ENCODE data around the gene SPTBN1. TPM values are rescaled to one million over a fixed set of nuclear protein-coding genes. Genes with fewer than 3 reads are reported as not detected.

The SPTBN1 gene
- total RNA-seq, 1 experiment from 2014 or later, result 204 TPM

DNA sequence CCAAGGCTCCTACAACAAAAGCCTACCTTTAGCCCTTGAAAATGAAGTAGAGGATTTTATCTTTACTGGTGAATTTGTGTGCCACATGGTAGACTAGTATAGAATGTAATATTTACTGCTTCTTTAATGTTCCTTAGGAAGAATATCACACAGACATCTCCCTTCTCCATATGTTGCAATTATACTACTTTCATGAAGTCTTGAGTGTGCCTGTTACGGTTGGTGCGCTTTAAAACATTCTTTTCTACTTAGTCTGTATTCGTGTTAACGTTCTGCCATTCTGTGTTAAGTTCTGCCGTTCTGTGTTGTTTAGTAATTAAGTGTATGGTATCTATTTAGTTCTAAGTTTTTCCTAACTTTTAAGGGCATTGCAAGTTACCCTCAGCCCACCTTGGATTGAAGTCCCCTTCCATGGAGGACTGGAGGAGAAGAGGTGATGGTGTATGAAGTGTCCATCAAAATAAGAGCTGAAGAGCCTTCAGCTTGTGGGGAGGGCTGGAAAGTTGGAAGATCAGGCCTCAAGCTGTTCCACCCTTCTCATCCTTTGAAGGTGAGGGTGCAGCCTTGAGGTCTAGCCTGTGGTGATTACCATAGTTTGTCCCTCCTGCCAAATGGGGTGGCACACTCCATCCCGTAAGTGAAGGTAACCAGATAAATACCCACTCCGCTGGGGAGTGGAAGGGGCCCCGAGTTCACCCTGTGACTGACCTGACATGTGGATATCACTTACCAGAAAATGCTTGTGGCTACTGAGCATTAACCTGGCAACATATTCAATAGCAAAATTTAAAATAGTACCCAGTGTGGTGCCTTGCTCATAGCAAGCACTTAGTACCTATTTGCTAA, 131.3 kb downstream of the SPTBN1 start:
- H3K27ac Mint-ChIP-seq, result no peak overlapping the region; the same call in 1 of the 2 replicates
- H3K4me1 Mint-ChIP-seq, result peaks cover 67% of the 10 kb centered on the region
- ChIA-PET POLR2A (interaction anchor here (0.6 kb wide), 1 partner anchor 10 kb away, joined by 3 read pairs; no protein-coding TSS in a partner anchor), CTCF (no interaction called here)
- ATAC-seq (no peak), DNase-seq (ENCODE audit: low spot score) (no peak)
- H3K27me3 Mint-ChIP-seq (ENCODE audit: low read depth), result no peaks in the 10 kb centered on the region
- TF ChIP-seq MXD4 (CRISPR knock-in tag; IDR thresholded peaks at IDR 0.05; ENCODE audit: borderline replicate concordance) (no peak), TCF7 (CRISPR knock-in tag; IDR thresholded peaks at IDR 0.05; ENCODE audit: low read depth) (no peak), NR3C1 (CRISPR knock-in tag; conservative IDR thresholded peaks at IDR 0.05; ENCODE audit: low read depth) (no peak), RORB (CRISPR knock-in tag; IDR thresholded peaks at IDR 0.05) (no peak), ATF6 (CRISPR knock-in tag; IDR thresholded peaks at IDR 0.05) (no peak), JAZF1 (CRISPR knock-in tag; IDR thresholded peaks at IDR 0.05) (no peak), NFATC4 (CRISPR knock-in tag; IDR thresholded peaks at IDR 0.05) (no peak), FOXP1 (CRISPR knock-in tag; IDR thresholded peaks at IDR 0.05; ENCODE audit: borderline replicate concordance) (no peak), MLX (CRISPR knock-in tag; IDR thresholded peaks at IDR 0.05) (no peak), ZNF425 (CRISPR knock-in tag; conservative IDR thresholded peaks at IDR 0.05) (no peak)
- TF ChIP-seq, protein P1, sequence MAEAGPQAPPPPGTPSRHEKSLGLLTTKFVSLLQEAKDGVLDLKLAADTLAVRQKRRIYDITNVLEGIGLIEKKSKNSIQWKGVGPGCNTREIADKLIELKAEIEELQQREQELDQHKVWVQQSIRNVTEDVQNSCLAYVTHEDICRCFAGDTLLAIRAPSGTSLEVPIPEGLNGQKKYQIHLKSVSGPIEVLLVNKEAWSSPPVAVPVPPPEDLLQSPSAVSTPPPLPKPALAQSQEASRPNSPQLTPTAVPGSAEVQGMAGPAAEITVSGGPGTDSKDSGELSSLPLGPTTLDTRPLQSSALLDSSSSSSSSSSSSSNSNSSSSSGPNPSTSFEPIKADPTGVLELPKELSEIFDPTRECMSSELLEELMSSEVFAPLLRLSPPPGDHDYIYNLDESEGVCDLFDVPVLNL (CRISPR knock-in tag; IDR thresholded peaks at IDR 0.05; ENCODE audit: borderline replicate concordance, low read depth), result no peak
- TF ChIP-seq, protein P2, sequence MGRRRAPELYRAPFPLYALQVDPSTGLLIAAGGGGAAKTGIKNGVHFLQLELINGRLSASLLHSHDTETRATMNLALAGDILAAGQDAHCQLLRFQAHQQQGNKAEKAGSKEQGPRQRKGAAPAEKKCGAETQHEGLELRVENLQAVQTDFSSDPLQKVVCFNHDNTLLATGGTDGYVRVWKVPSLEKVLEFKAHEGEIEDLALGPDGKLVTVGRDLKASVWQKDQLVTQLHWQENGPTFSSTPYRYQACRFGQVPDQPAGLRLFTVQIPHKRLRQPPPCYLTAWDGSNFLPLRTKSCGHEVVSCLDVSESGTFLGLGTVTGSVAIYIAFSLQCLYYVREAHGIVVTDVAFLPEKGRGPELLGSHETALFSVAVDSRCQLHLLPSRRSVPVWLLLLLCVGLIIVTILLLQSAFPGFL (CRISPR knock-in tag; IDR thresholded peaks at IDR 0.05; ENCODE audit: borderline replicate concordance), result no peak
- TF ChIP-seq, protein P3, sequence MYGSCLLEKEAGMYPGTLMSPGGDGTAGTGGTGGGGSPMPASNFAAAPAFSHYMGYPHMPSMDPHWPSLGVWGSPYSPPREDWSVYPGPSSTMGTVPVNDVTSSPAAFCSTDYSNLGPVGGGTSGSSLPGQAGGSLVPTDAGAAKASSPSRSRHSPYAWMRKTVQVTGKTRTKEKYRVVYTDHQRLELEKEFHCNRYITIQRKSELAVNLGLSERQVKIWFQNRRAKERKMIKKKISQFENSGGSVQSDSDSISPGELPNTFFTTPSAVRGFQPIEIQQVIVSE (CRISPR knock-in tag; IDR thresholded peaks at IDR 0.05; ENCODE audit: borderline replicate concordance), result no peak
- TF ChIP-seq, protein P4, sequence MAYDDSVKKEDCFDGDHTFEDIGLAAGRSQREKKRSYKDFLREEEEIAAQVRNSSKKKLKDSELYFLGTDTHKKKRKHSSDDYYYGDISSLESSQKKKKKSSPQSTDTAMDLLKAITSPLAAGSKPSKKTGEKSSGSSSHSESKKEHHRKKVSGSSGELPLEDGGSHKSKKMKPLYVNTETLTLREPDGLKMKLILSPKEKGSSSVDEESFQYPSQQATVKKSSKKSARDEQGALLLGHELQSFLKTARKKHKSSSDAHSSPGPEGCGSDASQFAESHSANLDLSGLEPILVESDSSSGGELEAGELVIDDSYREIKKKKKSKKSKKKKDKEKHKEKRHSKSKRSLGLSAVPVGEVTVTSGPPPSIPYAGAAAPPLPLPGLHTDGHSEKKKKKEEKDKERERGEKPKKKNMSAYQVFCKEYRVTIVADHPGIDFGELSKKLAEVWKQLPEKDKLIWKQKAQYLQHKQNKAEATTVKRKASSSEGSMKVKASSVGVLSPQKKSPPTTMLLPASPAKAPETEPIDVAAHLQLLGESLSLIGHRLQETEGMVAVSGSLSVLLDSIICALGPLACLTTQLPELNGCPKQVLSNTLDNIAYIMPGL (CRISPR knock-in tag; IDR thresholded peaks at IDR 0.05), result no peak
- TF ChIP-seq, protein P5, sequence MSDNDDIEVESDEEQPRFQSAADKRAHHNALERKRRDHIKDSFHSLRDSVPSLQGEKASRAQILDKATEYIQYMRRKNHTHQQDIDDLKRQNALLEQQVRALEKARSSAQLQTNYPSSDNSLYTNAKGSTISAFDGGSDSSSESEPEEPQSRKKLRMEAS (CRISPR knock-in tag; IDR thresholded peaks at IDR 0.05), result no peak
- TF ChIP-seq, protein P6, sequence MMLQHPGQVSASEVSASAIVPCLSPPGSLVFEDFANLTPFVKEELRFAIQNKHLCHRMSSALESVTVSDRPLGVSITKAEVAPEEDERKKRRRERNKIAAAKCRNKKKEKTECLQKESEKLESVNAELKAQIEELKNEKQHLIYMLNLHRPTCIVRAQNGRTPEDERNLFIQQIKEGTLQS (CRISPR knock-in tag; conservative IDR thresholded peaks at IDR 0.05), result no peak
- H3K4me3 Mint-ChIP-seq, result no peak overlapping the region
- no peaks in the 10 kb centered on the region for H3K9me3 Mint-ChIP-seq
- no peaks in the 10 kb centered on the region for H3K36me3 Mint-ChIP-seq

Measured in WTC11 (cell line).